Endothelial cell of hepatic sinusoid (primary cell): ENCODE data around the gene LRRC28.

ENCODE experiments used
- in situ Hi-C: cut with HindIII; loops from 2 replicates; pipeline ENCODE4 v1.10.0; 2017; ENCODE audit warnings: low sequenced_read_pairs

Gene LRRC28

GRCh38 chr15:99412626-99413025 lies 161.3 kb downstream of the LRRC28 start:
- in situ Hi-C loops, result no loop called here

DNA sequence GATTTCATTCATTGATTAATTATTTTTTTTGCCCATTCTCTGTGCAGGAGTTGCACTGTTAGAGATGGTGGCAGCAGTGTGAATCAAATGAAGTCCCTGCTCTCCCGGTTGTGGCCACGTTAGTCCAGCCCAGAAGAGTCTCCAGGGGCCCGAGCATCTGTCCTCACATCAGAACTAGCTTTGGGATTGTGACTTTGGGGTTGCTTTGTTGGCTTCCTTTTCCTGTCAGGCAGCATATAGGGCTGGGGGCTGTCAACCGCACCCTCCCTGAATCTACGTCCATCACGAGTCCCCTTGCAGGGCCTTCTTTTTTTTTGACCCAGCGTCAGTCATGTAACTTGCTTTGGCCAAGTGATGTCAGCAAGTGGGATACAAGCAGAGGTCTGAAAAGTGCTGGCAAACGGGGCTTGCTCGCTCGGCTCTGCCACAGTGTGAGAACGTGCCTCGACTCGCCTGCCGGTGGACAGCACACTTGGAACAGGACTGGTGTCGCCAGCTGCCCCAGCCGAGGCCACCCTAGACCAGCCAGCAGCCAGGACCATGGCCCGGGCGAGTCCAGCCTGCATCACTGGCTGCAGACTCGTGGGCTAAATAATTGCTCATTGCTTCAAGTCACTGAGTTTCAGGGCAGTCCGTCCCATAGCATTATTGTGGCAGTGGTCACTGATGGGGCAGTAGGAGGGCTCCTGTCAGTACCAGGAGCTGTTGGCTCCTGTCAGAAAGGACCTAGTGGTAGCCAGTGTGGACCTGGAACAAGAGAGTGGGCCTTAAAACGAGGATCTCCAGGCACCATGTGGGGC lies 162.9 kb downstream of the LRRC28 start:
- in situ Hi-C loops, result no loop called here

DNA sequence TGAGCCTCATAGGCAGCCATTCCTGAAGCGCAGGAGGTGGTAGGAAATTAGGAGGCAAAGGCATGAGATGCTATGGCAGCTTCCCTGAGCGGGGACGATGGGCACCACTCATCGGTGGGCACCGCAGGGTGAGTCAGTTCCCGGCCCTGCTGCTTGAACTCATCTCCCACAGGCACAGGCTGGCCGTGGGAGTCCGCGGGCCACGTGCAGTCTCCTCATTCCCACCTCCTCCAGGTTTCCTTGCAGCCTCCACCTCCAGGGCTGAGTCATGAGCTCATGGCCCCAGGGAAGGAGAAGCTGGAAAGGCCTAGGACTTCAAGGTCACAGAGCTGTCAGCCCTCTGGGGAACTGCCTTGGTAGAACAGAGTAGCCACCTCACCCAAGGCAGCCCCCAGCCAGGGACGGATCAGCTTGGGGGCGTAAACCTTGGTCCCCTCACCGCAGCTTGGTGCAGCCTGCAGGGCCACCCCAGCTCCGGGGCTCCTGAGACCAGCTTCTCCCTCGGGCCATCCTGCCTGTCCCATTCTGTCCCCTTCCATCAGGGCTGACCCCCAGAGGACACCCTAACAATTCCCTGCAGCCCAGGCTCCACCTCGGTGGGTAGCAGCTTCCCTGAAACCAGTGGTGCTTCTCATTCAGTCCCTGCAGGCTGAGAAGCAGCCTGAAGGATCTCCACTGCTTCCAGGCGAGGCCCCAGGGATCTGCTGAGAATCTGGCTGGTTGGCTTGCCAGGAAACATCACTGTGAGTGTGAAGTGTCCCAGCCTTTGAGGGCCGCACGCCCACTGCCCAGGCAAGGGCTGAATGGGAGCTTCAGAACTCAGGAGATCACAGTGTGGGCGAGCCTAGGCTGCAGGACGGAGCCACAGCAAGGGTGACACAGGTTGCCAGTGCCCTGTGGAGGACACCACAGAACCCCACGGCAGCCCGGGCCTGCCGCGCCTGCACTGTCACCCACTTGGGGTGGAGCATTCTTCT lies 163.8 kb downstream of the LRRC28 start:
- in situ Hi-C loops, result no loop called here

DNA sequence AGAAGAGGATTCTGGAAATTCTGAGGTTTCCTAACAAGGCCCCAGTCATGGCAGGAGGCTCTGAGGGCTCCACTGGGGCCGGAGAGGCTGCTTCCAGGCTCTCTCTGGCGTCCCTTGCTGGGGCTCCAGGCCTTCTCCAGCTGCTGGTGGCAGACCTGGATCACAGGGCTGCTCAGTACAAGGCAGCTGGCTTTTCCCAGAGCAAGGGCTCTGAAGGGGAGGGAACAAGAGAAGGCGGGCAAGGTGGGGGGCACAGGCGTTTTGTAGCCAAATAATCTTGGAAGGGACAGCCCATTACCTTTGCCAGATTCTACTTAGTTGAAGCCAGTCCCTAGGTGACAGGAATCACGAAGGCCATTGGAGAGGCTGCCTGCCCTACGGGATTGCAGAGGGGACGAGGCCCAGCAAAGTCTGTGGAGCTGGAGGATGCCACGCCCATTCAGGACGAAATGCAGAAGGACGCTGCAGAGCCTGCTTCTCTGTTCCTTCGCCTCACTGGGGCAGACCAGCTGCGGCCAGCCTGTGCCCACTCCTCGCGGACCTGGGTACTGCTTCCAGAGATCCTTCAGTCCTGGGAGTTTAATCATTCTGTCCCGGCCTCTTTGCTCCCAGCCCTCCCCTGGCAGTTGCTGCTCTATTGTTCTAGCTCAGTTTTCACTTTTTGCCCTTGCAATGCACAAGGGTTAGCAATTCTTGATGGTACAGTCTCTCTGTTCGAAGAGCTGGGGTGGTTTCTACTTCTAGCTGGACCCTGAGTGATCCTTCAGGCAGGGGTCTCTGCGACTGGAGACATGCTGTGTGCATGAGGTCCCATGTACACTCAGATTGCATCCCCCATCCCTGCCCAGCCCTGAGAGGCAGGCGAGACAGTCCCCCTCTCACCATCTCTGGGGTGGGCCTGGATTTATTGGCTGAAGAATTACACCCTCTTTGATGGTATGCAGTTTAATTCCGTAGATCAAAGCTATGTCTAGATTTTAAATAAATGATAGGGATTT lies 165.2 kb downstream of the LRRC28 start:
- in situ Hi-C loops, result no loop called here

GRCh38 chr15:99421172-99421656 lies 169.9 kb downstream of the LRRC28 start:
- in situ Hi-C loops, result no loop called here

DNA sequence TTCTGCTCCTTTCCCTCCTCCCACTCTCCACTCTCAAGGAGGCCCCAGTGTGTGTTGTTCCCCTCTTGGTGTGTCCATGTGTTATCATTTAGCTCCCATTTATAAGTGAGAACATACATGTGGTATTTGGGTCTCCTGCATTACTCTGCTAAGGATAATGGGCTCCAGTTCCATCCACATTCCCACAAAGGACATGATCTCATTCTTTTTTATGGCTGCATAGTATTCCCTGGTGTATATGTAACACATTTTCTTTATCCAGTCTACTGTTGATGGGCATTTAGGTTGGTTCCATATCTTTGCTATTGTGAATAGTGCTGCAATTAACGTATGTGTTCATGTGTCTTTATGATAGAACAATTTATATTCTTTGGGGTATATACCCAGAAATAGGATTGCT lies 170.5 kb downstream of the LRRC28 start:
- in situ Hi-C loops, result no loop called here

DNA sequence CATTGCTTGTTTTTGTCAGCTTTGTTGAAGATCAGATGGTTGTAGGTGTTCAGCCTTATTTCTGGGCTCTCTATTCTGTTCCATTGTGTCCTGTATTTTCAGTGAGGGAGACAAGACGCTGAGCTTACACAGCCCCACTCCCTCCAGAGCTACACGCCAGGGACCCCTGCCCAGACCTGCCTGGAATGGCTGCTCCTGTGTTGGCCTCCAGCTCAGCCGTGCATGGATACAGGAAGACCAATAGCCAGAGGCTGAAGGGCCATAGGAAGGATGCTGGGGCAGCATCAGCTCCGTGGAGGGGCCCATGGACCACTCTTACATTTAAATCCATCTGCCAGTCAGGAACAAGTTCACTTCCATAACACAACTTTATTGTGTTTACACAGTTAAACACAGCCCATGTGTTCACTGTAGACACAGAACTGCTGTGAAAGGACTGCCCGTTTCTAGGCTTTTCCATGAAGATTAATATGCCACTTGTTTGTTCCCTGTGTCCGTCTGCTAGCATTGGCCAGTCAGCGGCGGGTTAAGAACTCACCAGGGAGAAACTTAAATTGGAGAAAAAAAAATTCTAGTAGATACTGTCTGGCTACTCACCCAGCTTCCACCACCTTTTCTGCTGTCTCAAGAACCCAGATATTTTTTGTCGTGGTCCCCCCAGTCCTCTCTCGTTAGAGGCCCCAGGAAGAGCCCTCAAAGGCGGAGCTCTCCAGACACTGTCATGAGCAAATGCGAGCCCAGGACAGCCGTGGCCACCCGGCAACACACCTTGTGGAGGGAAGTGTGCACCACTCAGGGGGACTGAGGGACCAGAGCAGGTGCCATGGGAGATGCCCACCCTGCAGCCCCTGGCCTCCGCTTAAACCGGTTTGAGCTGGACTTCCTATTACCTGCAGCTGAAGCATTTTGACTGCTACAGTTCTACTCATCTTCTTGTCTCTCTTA lies 172.2 kb downstream of the LRRC28 start:
- in situ Hi-C loops, result no loop called here

- in situ Hi-C loops, result no loop called here
These were observed 172.9 kb downstream of the LRRC28 start for GRCh38 chr15:99424131-99424571.

DNA sequence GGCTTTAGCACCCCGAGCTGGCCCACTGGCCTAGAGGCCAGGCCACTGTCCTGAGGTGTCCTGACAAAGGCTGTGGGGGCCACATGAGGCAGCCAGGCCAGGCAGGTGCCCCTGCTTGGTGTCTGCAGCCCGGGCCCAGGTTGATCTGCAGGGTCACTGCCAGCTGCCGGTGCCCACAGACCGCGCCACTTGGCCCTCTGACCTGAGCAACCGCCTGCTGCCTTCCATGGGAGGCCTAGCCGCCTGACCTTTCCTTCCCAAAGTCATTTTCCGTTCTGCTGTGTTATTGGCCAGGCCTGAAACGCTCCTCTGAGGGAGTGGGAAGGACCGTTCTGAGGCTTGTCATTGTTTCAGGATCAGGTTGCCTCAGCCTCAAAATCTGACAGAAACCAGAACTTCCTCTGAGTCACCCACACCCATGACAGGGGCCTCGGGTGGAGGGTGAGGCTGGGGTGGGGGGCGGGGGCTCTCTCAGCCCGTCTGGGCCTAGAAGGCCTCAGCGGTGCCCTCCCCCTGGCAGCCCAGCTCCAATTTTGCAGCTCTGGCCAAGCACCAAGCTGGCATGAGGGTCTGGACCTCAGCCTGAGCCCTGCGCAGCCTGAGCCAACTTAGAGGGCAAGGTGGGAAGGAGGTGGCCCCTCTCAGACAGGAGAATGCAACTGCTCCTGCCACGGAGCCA lies 173.8 kb downstream of the LRRC28 start:
- in situ Hi-C loops, result no loop called here

DNA sequence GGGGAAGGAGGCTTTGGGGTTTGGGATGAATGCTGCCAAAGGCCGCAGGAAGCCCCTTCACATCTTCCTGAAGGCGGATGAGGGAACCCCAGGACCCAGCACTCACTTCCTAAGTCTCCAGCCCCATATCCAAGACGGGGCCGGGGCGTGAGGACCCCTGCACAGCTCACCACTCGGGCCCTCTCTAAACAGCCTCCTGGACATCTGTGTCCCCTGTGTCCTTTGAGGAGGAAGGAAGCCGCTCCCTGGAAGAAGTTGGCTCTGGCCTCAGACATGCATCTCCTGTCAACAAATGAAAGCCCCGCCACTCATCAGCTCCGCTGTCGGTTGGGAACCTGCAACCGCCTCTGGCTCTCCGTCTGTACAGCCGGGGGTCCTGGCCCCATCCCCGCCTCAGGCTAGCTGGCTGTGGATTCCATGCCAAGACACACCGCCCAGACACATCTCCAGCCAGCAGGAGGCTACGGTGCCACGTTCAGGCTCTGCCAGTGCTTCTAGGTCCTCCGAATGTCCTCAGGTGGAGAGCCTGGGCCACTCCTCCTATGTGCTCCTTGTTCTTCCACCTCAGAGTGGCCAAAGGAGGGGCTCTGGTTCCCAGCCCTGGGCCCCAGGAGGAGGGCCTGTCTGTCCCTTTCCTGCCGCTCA lies 174.5 kb downstream of the LRRC28 start:
- in situ Hi-C loops, result no loop called here

DNA sequence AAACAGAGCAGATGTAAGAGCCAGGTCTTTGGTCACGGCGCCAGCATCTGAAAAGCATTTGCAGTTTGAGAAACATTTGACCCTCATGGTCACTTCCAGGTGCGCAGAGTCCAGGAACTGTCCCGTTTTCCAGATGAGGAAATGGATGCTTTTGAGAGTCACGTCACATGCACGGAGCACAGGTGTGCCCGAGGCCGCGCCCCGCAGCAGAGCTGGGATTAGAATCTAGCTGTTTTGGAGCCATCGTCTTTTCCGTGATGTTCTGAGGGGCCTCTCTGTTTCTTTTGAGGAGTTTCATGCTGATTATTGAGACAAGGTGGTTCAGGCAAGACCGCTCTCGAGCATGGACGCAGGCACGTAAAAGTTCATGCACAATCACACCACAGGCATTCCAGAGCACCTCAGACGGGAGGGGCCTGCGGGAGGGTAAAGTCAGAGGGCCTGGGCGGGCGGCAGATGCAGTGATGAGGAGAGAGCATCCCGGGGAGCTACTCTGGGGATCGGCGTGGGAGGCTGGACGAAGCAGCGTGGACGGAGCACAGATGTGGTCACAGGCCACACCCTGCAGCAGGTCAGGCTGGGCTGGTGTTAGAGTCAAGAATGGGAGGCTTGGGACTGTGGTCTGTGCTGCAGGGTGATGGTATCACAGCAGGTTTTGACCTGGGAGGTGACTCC lies 175.3 kb downstream of the LRRC28 start:
- in situ Hi-C loops, result no loop called here

DNA sequence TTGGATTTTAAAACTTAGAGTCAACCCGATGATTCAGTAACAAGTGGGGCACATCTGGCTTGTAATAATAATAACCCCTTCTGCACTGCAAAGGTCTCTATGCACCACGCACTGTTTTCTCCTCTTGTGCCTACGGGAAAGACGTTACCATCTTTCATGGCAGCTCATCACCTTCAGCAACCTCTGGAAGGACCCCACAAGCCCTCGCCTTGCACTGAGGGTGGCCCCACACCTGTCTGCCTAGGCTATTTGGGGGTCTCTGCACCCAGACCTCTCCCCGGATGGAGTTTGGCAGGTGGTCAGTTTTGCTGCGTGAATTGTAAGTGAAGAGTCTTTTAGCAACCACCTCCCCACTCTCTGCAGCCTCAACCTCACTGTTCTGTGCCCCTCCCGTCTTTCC lies 175.9 kb downstream of the LRRC28 start:
- in situ Hi-C loops, result no loop called here

- in situ Hi-C loops, result no loop called here
These were observed 176.5 kb downstream of the LRRC28 start for GRCh38 chr15:99427668-99428361.

DNA sequence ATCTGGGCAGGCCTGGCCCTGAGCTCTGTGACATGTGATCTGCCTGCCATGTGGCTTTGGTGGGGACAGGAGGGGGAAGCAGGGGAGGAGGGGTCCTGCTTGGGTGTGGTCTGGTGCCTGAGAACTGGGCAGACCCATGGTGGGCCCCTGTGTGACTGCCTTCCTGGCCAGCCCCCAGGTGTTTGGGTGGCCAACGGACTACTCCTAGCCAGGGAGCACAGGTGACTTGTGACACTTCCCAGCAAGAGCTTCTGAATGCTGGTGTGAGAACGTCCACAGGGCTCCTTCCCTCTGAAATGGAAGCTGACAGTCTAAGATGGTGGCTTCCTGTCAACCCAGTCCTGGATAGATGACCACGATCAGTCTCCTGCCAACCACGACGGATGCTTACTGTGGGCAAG lies 178.4 kb downstream of the LRRC28 start:
- in situ Hi-C loops, result no loop called here

DNA sequence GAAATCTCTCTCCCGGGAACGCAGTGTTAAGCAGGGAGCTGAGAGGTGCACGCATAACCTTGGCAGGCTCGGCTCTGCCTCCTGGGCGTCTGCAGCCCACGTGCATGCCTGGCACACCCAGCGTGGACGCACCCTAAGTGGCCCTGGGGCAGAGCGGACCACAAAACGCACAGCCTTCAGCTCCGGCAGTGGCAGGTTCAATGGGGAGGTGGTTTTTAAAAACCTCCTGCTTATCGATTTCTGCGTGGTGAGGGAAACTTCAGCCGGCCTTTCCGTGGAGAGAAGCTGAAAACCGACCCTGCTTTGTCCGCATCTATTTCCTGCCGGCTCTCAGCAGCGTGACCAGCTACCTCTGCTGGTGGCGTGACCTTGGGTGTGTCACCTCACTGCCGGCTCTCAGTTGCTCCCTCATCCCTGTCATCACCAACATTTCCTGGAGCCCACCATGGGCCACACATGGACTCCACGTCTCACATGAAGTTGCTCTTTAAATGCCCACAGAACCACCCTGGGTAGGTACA lies 179.7 kb downstream of the LRRC28 start:
- in situ Hi-C loops, result no loop called here

GRCh38 chr15:99431661-99432091 lies 180.4 kb downstream of the LRRC28 start:
- in situ Hi-C loops, result no loop called here
